C4-2B (cell line): ENCODE results near the gene LBHD2.

ENCODE experiments used
- H3K27ac ChIP-seq: fragments of 450-650 bp; 2 replicates; pipeline ENCODE4 v1.5.1; 2017
- CTCF ChIP-seq: fragments of 450-650 bp; conservative IDR thresholded peaks from 2 replicates; pipeline ENCODE4 v1.5.1; 2017; ENCODE audit warnings: mild to moderate bottlenecking
- ZFX ChIP-seq: fragments of 450-650 bp; IDR thresholded peaks from 2 replicates; pipeline ENCODE4 v1.6.1; 2017

LBHD2 gene

GRCh38 chr14:103125098-103126070 lies 41.4 kb downstream of the LBHD2 start:
- no peak for TF ChIP-seq CTCF
- no peak overlapping the region for H3K27ac ChIP-seq

GRCh38 chr14:103126088-103126872 lies 42.3 kb downstream of the LBHD2 start:
- H3K27ac ChIP-seq: peak overlapping the region; percentile 24
- TF ChIP-seq ZFX: no peak
- no peak for TF ChIP-seq CTCF

DNA sequence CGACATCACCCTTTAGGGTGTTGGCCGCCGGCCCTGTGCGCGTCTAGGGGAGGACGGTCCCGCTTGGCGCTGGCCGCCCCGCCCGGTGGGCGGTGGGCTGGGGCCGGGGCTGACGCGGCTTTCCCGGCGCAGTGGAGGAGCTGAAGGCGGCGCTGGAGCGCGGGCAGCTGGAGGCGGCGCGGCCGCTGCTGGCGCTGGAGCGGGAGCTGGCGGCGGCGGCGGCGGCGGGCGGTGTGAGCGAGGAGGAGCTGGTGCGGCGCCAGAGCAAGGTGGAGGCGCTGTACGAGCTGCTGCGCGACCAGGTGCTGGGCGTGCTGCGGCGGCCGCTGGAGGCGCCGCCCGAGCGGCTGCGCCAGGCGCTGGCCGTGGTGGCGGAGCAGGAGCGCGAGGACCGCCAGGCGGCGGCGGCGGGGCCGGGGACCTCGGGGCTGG lies 42.9 kb downstream of the LBHD2 start:
- H3K27ac ChIP-seq: peak overlapping the region; percentile 24
- TF ChIP-seq ZFX (no peak), CTCF (peak; percentile 89)

DNA sequence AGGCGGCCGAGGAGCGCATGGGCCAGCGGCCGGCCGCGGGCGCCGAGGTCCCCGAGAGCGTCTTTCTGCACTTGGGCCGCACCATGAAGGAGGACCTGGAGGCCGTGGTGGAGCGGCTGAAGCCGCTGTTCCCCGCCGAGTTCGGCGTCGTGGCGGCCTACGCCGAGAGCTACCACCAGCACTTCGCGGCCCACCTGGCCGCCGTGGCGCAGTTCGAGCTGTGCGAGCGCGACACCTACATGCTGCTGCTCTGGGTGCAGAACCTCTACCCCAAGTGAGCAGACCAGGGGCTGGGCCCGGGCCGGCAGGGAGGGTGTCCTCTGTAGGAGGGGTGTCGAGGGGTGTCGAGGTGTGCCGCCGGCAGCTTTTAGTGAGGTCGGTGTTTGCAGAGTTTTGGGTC lies 43.3 kb downstream of the LBHD2 start:
- TF ChIP-seq ZFX: peak; percentile 42; the same call in 1 of the 2 replicates
- TF ChIP-seq CTCF: no peak; the same call in 1 of the 2 replicates
- H3K27ac ChIP-seq: peak overlapping the region; percentile 24

GRCh38 chr14:103127861-103128598 lies 44.0 kb downstream of the LBHD2 start:
- TF ChIP-seq ZFX (no peak), CTCF (no peak)
- H3K27ac ChIP-seq: peak overlapping the region; percentile 19; the same call in 1 of the 2 replicates

DNA sequence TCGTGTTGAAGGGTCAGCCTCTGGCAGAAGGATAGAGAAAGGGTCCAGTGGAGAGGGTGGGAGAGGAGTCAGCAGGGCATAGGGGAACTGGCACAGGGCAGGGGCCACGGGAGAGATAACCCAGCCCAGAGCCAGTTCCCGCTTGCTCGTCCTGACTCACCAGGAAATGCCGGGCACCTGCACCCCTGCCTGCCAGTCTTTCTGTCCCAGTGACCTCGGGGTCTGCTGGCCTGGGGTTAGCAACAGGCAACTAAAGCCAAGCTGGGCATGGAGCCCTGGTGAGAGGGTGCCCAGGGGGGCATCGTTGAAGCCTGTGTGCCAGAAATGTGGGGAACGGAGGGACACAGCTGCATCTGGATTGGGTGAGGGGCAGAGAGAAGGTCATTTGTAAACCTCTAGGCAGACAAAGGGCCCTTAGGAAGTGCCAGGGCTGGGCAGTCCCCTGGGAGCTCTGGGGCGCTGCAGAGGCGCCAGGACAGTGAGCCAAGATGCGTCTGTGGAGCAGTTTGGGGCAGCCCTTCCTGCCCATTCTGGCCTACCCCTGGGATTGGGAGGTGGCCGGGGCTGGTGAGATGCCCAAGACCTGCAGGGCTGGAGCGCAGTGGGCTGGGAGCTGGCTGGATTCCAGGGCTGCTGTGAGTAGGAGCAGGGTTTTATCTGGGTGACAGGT lies 44.8 kb downstream of the LBHD2 start:
- TF ChIP-seq ZFX (no peak), CTCF (no peak)
- H3K27ac ChIP-seq: peak overlapping the region; percentile 19
